Testis (tissue), 2 donors: ENCODE data around the gene AKNA.

Experiments used
- CTCF ChIP-seq, 3 experiments: fragments of 450-650 bp in 2 of 3; fragments of 200-600 bp in 1 of 3; sonication (generic) in 1 of 3; IDR thresholded peaks; one replicate each; pipeline ENCODE4 v1.5.1; 2016 to 2019; ENCODE audit warnings: antibody characterized with exemption in 3 of 3, mild to moderate bottlenecking in 2 of 3, moderate library complexity in 1 of 3
- POLR2A ChIP-seq: fragments of 450-650 bp; IDR thresholded peaks from one replicate; pipeline ENCODE4 v1.6.1; 2017; ENCODE audit warnings: antibody characterized with exemption, mild to moderate bottlenecking, moderate library complexity

- no peak for TF ChIP-seq POLR2A
- no peak for TF ChIP-seq CTCF (IDR thresholded peaks at IDR 0.05)
Measured at GRCh38 chr9:114388764-114389375, 1.1 kb upstream of the AKNA start.
